ENCODE results near the gene DLEC1. TPM values are rescaled to one million over a fixed set of nuclear protein-coding genes. Genes with fewer than 3 reads are reported as not detected.
"Not testable (repeated sequence)": the region's sequence is repeated elsewhere in the genome, so short reads cannot be mapped to it uniquely, and the experiment has no call there.

Gene DLEC1
- total RNA-seq, 2 experiments from 2014 or later: 3.8 to 4.2 TPM

GRCh38 chr3:38059148-38059547 lies 20.1 kb downstream of the DLEC1 start:
- Mint-ChIP-seq H3K36me3 (ENCODE audit: low read depth) (no peaks in the 10 kb centered on the region), H3K27ac (no peak overlapping the region), H3K27me3 (no peaks in the 10 kb centered on the region), H3K9me3 (no peaks in the 10 kb centered on the region), H3K4me3 (no peak overlapping the region), H3K4me1 (peaks cover 13% of the 10 kb centered on the region)
- POLR2A ChIA-PET: no interaction called here
- CTCF ChIA-PET: no interaction called here
- no peak for DNase-seq

- H3K27ac Mint-ChIP-seq: no peak overlapping the region
- no peak for DNase-seq
- ChIA-PET POLR2A (no interaction called here), CTCF (no interaction called here)
- no peaks in the 10 kb centered on the region for H3K9me3 Mint-ChIP-seq
- H3K4me1 Mint-ChIP-seq: peaks cover 9% of the 10 kb centered on the region
- no peaks in the 10 kb centered on the region for H3K36me3 Mint-ChIP-seq (ENCODE audit: low read depth)
- no peaks in the 10 kb centered on the region for H3K27me3 Mint-ChIP-seq
- no peak overlapping the region for H3K4me3 Mint-ChIP-seq
Measured at GRCh38 chr3:38059591-38059990, 20.6 kb downstream of the DLEC1 start.

GRCh38 chr3:38062809-38063208 lies 23.8 kb downstream of the DLEC1 start:
- Mint-ChIP-seq H3K36me3 (ENCODE audit: low read depth) (no peaks in the 10 kb centered on the region), H3K4me3 (no peak overlapping the region), H3K27me3 (peaks cover 2% of the 10 kb centered on the region), H3K4me1 (peaks cover 3% of the 10 kb centered on the region), H3K9me3 (peaks cover 3% of the 10 kb centered on the region), H3K27ac (no peak overlapping the region)
- DNase-seq: no peak
- CTCF ChIA-PET: interaction anchor here (1.6 kb wide), 1 partner anchor 10 kb away, joined by 4 read pairs; no protein-coding TSS in a partner anchor
- POLR2A ChIA-PET: no interaction called here

- H3K9me3 Mint-ChIP-seq; POLR2A ChIA-PET; H3K4me3 Mint-ChIP-seq; CTCF ChIA-PET; H3K27ac Mint-ChIP-seq; H3K36me3 Mint-ChIP-seq (ENCODE audit: low read depth); H3K4me1 Mint-ChIP-seq; H3K27me3 Mint-ChIP-seq; DNase-seq: not testable (repeated sequence)
Measured at GRCh38 chr3:38064453-38064852, 25.4 kb downstream of the DLEC1 start.

GRCh38 chr3:38067508-38068233 lies 28.7 kb downstream of the DLEC1 start:
- H3K4me1 Mint-ChIP-seq: no peaks in the 10 kb centered on the region
- H3K4me3 Mint-ChIP-seq: no peak overlapping the region
- DNase-seq: no peak
- ChIA-PET POLR2A (no interaction called here), CTCF (interaction anchor here (0.6 kb wide), 1 partner anchor 221 kb away, joined by 8 read pairs; no protein-coding TSS in a partner anchor)
- H3K27me3 Mint-ChIP-seq: peaks cover 2% of the 10 kb centered on the region
- H3K9me3 Mint-ChIP-seq: peaks cover 3% of the 10 kb centered on the region
- H3K36me3 Mint-ChIP-seq (ENCODE audit: low read depth): no peaks in the 10 kb centered on the region
- no peak overlapping the region for H3K27ac Mint-ChIP-seq

GRCh38 chr3:38070013-38070412 lies 31.0 kb downstream of the DLEC1 start:
- Mint-ChIP-seq H3K9me3 (peaks cover 3% of the 10 kb centered on the region), H3K27me3 (peaks cover 2% of the 10 kb centered on the region), H3K27ac (no peak overlapping the region), H3K4me1 (no peaks in the 10 kb centered on the region), H3K36me3 (ENCODE audit: low read depth) (no peaks in the 10 kb centered on the region), H3K4me3 (no peak overlapping the region)
- CTCF ChIA-PET: no interaction called here
- POLR2A ChIA-PET: no interaction called here
- no peak for DNase-seq

- H3K4me1 Mint-ChIP-seq; DNase-seq; H3K27ac Mint-ChIP-seq; H3K4me3 Mint-ChIP-seq; H3K36me3 Mint-ChIP-seq (ENCODE audit: low read depth); H3K27me3 Mint-ChIP-seq; CTCF ChIA-PET; H3K9me3 Mint-ChIP-seq; POLR2A ChIA-PET: not testable (repeated sequence)
Measured at GRCh38 chr3:38077073-38077472, 38.1 kb downstream of the DLEC1 start.

- H3K36me3 Mint-ChIP-seq (ENCODE audit: low read depth); POLR2A ChIA-PET; H3K27ac Mint-ChIP-seq; H3K27me3 Mint-ChIP-seq; DNase-seq; CTCF ChIA-PET; H3K4me3 Mint-ChIP-seq; H3K4me1 Mint-ChIP-seq; H3K9me3 Mint-ChIP-seq: not testable (repeated sequence)
Measured at GRCh38 chr3:38082296-38082695, 43.3 kb downstream of the DLEC1 start.

- H3K27ac Mint-ChIP-seq; H3K4me1 Mint-ChIP-seq; DNase-seq; H3K4me3 Mint-ChIP-seq; H3K27me3 Mint-ChIP-seq; H3K9me3 Mint-ChIP-seq; H3K36me3 Mint-ChIP-seq (ENCODE audit: low read depth); CTCF ChIA-PET; POLR2A ChIA-PET: not testable (repeated sequence)
Measured at GRCh38 chr3:38083254-38083653, 44.2 kb downstream of the DLEC1 start.

- Mint-ChIP-seq H3K4me1 (no peaks in the 10 kb centered on the region), H3K27me3 (no peaks in the 10 kb centered on the region), H3K27ac (no peak overlapping the region), H3K9me3 (peaks cover 9% of the 10 kb centered on the region), H3K4me3 (no peak overlapping the region), H3K36me3 (ENCODE audit: low read depth) (peaks cover 5% of the 10 kb centered on the region)
- POLR2A ChIA-PET: no interaction called here
- DNase-seq: no peak
- CTCF ChIA-PET: no interaction called here
Measured at GRCh38 chr3:38083871-38084333, 44.9 kb downstream of the DLEC1 start.

GRCh38 chr3:38084334-38085310 lies 45.6 kb downstream of the DLEC1 start:
- CTCF ChIA-PET: no interaction called here
- Mint-ChIP-seq H3K9me3 (peaks cover 9% of the 10 kb centered on the region), H3K27ac (peak overlapping the region; percentile 58), H3K27me3 (no peaks in the 10 kb centered on the region), H3K4me3 (no peak overlapping the region), H3K4me1 (no peaks in the 10 kb centered on the region), H3K36me3 (ENCODE audit: low read depth) (peaks cover 5% of the 10 kb centered on the region)
- peak; percentile 35 for DNase-seq
- POLR2A ChIA-PET: interaction anchor here (0.7 kb wide), 1 partner anchor 46 kb away, joined by 3 read pairs; the partner anchor contains the start of gene DLEC1

GRCh38 chr3:38085311-38085942 lies 46.4 kb downstream of the DLEC1 start:
- H3K9me3 Mint-ChIP-seq: peaks cover 9% of the 10 kb centered on the region
- peaks cover 5% of the 10 kb centered on the region for H3K36me3 Mint-ChIP-seq (ENCODE audit: low read depth)
- H3K4me1 Mint-ChIP-seq: no peaks in the 10 kb centered on the region
- ChIA-PET POLR2A (interaction anchor here (0.7 kb wide), 1 partner anchor 47 kb away, joined by 3 read pairs; the partner anchor contains the start of gene DLEC1), CTCF (no interaction called here)
- no peak overlapping the region for H3K27ac Mint-ChIP-seq
- no peak for DNase-seq
- no peaks in the 10 kb centered on the region for H3K27me3 Mint-ChIP-seq
- no peak overlapping the region for H3K4me3 Mint-ChIP-seq

GRCh38 chr3:38085943-38086324 lies 46.9 kb downstream of the DLEC1 start:
- Mint-ChIP-seq H3K27me3 (no peaks in the 10 kb centered on the region), H3K9me3 (peaks cover 9% of the 10 kb centered on the region), H3K4me3 (no peak overlapping the region), H3K4me1 (no peaks in the 10 kb centered on the region), H3K36me3 (ENCODE audit: low read depth) (peaks cover 5% of the 10 kb centered on the region), H3K27ac (no peak overlapping the region)
- ChIA-PET POLR2A (no interaction called here), CTCF (no interaction called here)
- no peak for DNase-seq

Data from activated CD4-positive, alpha-beta memory T cell treated with anti-CD3 and anti-CD28 coated beads, Interleukin-2, amount 10 ng/mL, durations not matched to agents 7 days and 5 days (primary cell).